IMR-90 (cell line): Measurements from ENCODE around the gene FBXW5. TPM values are rescaled to one million over a fixed set of nuclear protein-coding genes. Genes with fewer than 3 reads are reported as not detected.

Experiments used
- ATAC-seq: fragments of 200-7000 bp; cut with Tn5 transposase; 2 replicates; pipeline ENCODE4 v1.9.1; 2020; ENCODE audit warnings: low read depth, mild to moderate bottlenecking, moderate library complexity
- BruUV-seq: library from RNA; stranded (reverse); fragments of 400-500 nt; replicated peaks from 2 replicates; lab custom pipeline; 2021; lab: Mats Ljungman, UMichigan
- CTCF ChIA-PET: fragments of 300-600 bp; formaldehyde crosslinking; extraction: SDS; loops from one replicate; lab custom pipeline; 2021; ENCODE audit warnings: antibody characterized with exemption; lab: Yijun Ruan, JAX
- POLR2A ChIA-PET: fragments of 300-600 bp; sonication (Branson Sonifier 250); formaldehyde crosslinking; loops from one replicate; lab custom pipeline; 2022; ENCODE audit warnings: antibody characterized with exemption; ENCODE audit not compliant: unreplicated experiment; lab: Charles Lee
- DNase-seq: peaks from one replicate; pipeline ENCODE4 v3.0.0; 2013
- H2AFZ ChIP-seq: replicated peaks from 2 replicates; pipeline ENCODE3; 2013; ENCODE audit warnings: low read length, mild to moderate bottlenecking; ENCODE audit not compliant: poor library complexity
- H2AK5ac ChIP-seq: 2 replicates; pipeline ENCODE4 v1.6.1; 2013; ENCODE audit warnings: low read depth, low read length, inconsistent platforms
- H2AK9ac ChIP-seq: replicated peaks from 2 replicates; pipeline ENCODE3; 2013; ENCODE audit warnings: mild to moderate bottlenecking, low read depth, low read length, moderate library complexity; ENCODE audit not compliant: poor library complexity
- H2BK120ac ChIP-seq: 2 replicates; pipeline ENCODE4 v1.6.1; 2013; ENCODE audit warnings: low read depth, low read length, inconsistent platforms
- H2BK15ac ChIP-seq: 3 replicates; pipeline ENCODE4 v1.6.1; 2013; ENCODE audit warnings: low read depth, low read length, inconsistent platforms
- H2BK20ac ChIP-seq: 2 replicates; pipeline ENCODE4 v1.6.1; 2013; ENCODE audit warnings: low read depth, mild to moderate bottlenecking, inconsistent platforms, low read length, moderate library complexity
- H2BK5ac ChIP-seq: 2 replicates; pipeline ENCODE4 v1.6.1; 2013; ENCODE audit warnings: mild to moderate bottlenecking, low read depth, low read length, inconsistent platforms; ENCODE audit not compliant: poor library complexity, severe bottlenecking
- H3K14ac ChIP-seq: replicated peaks from 2 replicates; pipeline ENCODE4 v1.6.1; 2013; ENCODE audit warnings: low read depth, low read length, inconsistent platforms
- H3K18ac ChIP-seq: 2 replicates; pipeline ENCODE4 v1.6.1; 2013; ENCODE audit warnings: low read depth, low read length, control low read depth
- H3K23ac ChIP-seq: 2 replicates; pipeline ENCODE4 v1.6.1; 2013; ENCODE audit warnings: low read depth, low read length, inconsistent platforms
- H3K27ac ChIP-seq: 2 replicates; pipeline ENCODE4 v1.5.1; 2013; ENCODE audit warnings: mild to moderate bottlenecking, control low read depth, low read length; ENCODE audit not compliant: insufficient read depth
- H3K27me3 ChIP-seq: 2 replicates; pipeline ENCODE4 v1.6.1; 2013; ENCODE audit warnings: low read length; ENCODE audit not compliant: control insufficient read depth, insufficient read depth
- H3K36me3 ChIP-seq: 2 replicates; pipeline ENCODE4 v1.6.1; 2013; ENCODE audit warnings: low read length, mixed read lengths; ENCODE audit not compliant: control insufficient read depth, insufficient read depth
- H3K4ac ChIP-seq: 2 replicates; pipeline ENCODE4 v1.6.1; 2013; ENCODE audit warnings: low read depth, low read length, inconsistent platforms
- H3K4me1 ChIP-seq: 2 replicates; pipeline ENCODE4 v1.6.1; 2013; ENCODE audit warnings: low read length, mixed read lengths; ENCODE audit not compliant: control insufficient read depth, insufficient read depth
- H3K4me2 ChIP-seq: 2 replicates; pipeline ENCODE4 v1.6.1; 2013; ENCODE audit warnings: low read depth, mild to moderate bottlenecking, control low read depth, low read length, moderate library complexity
- H3K4me3 ChIP-seq: 2 replicates; pipeline ENCODE4 v1.5.1; 2013; ENCODE audit warnings: low read depth, mild to moderate bottlenecking, control low read depth, low read length, moderate library complexity; ENCODE audit not compliant: insufficient read depth
- H3K56ac ChIP-seq: 2 replicates; pipeline ENCODE4 v1.6.1; 2013; ENCODE audit warnings: low read length, inconsistent platforms; ENCODE audit not compliant: insufficient read depth; ENCODE audit errors: extremely low read depth
- H3K79me1 ChIP-seq, 2 experiments: 2 replicates each; pipeline ENCODE4 v1.6.1; 2013; ENCODE audit warnings: low read length in 2 of 2, inconsistent platforms in 1 of 2, low read depth in 1 of 2
- H3K9ac ChIP-seq: 2 replicates; pipeline ENCODE4 v1.6.1; 2013; ENCODE audit warnings: low read depth, low read length, control low read depth
- H3K9me1 ChIP-seq: 2 replicates; pipeline ENCODE4 v1.6.1; 2013; ENCODE audit warnings: low read length, inconsistent platforms; ENCODE audit not compliant: insufficient read depth
- H3K9me3 ChIP-seq: 2 replicates; pipeline ENCODE4 v1.6.1; 2013; ENCODE audit warnings: low read length; ENCODE audit not compliant: control insufficient read depth, insufficient read depth
- H4K20me1 ChIP-seq: 2 replicates; pipeline ENCODE4 v1.6.1; 2013; ENCODE audit warnings: low read length, inconsistent platforms; ENCODE audit not compliant: insufficient read depth
- H4K5ac ChIP-seq: 2 replicates; pipeline ENCODE4 v1.6.1; 2013; ENCODE audit warnings: mild to moderate bottlenecking, low read depth, low read length, control low read depth
- H4K8ac ChIP-seq, 2 experiments: 2 replicates each; pipeline ENCODE4 v1.6.1; 2013; ENCODE audit warnings: low read depth in 2 of 2, low read length in 2 of 2, control low read depth in 1 of 2, inconsistent platforms in 1 of 2
- H4K91ac ChIP-seq: 2 replicates; pipeline ENCODE4 v1.6.1; 2013; ENCODE audit warnings: low read depth, low read length, inconsistent platforms; ENCODE audit not compliant: insufficient read depth
- BHLHE40 ChIP-seq: fragments of 150-350 bp; IDR thresholded peaks from 2 replicates; pipeline ENCODE4 v1.6.1; 2016; ENCODE audit warnings: mild to moderate bottlenecking, low read depth, low read length
- CHD1 ChIP-seq: IDR thresholded peaks from 2 replicates; pipeline ENCODE4 v1.6.1; 2012; ENCODE audit warnings: low read depth, low read length, improper control_type of control experiment
- MAZ ChIP-seq: IDR thresholded peaks from 2 replicates; pipeline ENCODE4 v1.6.1; 2012; ENCODE audit warnings: low read depth, mild to moderate bottlenecking, low read length, improper control_type of control experiment, moderate library complexity, borderline replicate concordance
- MXI1 ChIP-seq: IDR thresholded peaks from 2 replicates; pipeline ENCODE4 v1.6.1; 2012; ENCODE audit warnings: low read depth, mild to moderate bottlenecking, low read length, moderate library complexity, borderline replicate concordance
- NFE2L2 ChIP-seq: fragments of 150-350 bp; IDR thresholded peaks from 2 replicates; pipeline ENCODE4 v1.6.1; 2016; ENCODE audit warnings: low read depth, mild to moderate bottlenecking, low read length
- RAD21 ChIP-seq: IDR thresholded peaks from 2 replicates; pipeline ENCODE4 v1.6.1; 2012; ENCODE audit warnings: low read length, improper control_type of control experiment
- WGBS, 2 experiments: methylation state at CpG; one replicate each; pipeline versions ENCODE4 v1.1.5 to v1.1.7; 2013; ENCODE audit warnings: missing lambda C conversion rate in 2 of 2; ENCODE audit not compliant: insufficient read length in 1 of 2; ENCODE audit errors: extremely low coverage in 2 of 2; 5-methylcytosine and 5-hydroxymethylcytosine counted together
- dilution Hi-C: fragments of 300-500 bp; cut with HindIII; formaldehyde crosslinking; loops from one replicate; pipeline ENCODE4 v1.14.3; 2018; ENCODE audit warnings: low sequenced_read_pairs; ENCODE audit not compliant: unreplicated experiment
- in situ Hi-C: fragments of 300-500 bp; cut with MboI; formaldehyde crosslinking; loops from 3 replicates; pipeline ENCODE4 v1.14.3; 2019; ENCODE audit warnings: low sequenced_read_pairs, inconsistent platforms, mixed read lengths
- intact Hi-C: fragments of 100-400 bp; cut with micrococcal nuclease; formaldehyde crosslinking; loops from 2 replicates; pipeline ENCODE4 v1.10.0; 2022
- polyA plus RNA-seq, 3 experiments: library from polyadenylated mRNA; depleted of rRNA; stranded (reverse); fragments of >200 nt; gene quantifications; 2 replicates each; pipeline ENCODE4 v1.2.3, GENCODE V29; 2012; ENCODE audit warnings: low replicate concordance in 1 of 3
- total RNA-seq: library from RNA; depleted of rRNA; stranded (reverse); fragments of >200 nt; gene quantifications from 2 replicates; pipeline ENCODE4 v1.2.3, GENCODE V29; 2012

Gene FBXW5
- total and polyA plus RNA-seq, 2 of the 4 experiments (the other 2 are of a cell fraction): 65.1 to 80.2 TPM

DNA sequence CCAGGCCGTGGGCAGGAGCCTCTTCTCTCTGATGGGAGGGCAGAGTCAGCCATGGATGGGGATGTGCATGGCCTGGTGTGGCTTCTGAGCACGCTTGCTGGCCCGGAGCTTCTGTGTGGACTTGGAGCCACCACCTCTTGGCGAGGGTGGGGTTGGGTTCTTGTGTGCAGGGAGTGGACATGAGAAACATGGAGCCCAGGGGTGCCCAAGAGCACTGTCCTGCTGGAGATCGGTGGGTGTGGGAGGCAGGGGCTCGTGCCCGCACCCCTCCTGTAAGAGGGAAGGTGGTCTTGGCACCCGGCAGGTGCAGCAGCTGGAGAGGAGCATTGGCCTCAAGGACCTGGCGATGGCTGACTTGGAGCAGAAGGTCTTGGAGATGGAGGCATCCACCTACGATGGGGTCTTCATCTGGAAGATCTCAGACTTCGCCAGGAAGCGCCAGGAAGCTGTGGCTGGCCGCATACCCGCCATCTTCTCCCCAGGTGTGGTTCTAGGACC, 23.8 kb downstream of the FBXW5 start:
- peaks cover 6 to 14% of the 10 kb centered on the region in 2 experiments; a peak in 3 of 4 replicates for H3K79me1 ChIP-seq
- H3K9ac ChIP-seq: no peak overlapping the region
- no peaks in the 10 kb centered on the region for H3K9me3 ChIP-seq
- H3K56ac ChIP-seq: no peak overlapping the region
- no peak overlapping the region for H2BK5ac ChIP-seq
- no peak overlapping the region for H3K18ac ChIP-seq
- no peak overlapping the region for H3K4ac ChIP-seq
- DNase-seq (no peak), ATAC-seq (no peak)
- no peak overlapping the region for H2AFZ ChIP-seq
- no peak overlapping the region for H3K4me2 ChIP-seq
- no peak overlapping the region for H2AK5ac ChIP-seq
- H3K4me3 ChIP-seq: no peak overlapping the region
- in situ Hi-C loops: no loop called here
- 96% methylated on average over 6 of the region's 14 CpGs; no CpG with 5 or more reads in 1 of the 2 experiments for WGBS, 2 experiments
- ChIA-PET POLR2A (interaction anchor here (0.5 kb wide), 1 partner anchor 199 kb away, joined by 3 read pairs; no protein-coding TSS in a partner anchor), CTCF (no interaction called here)
- no peak overlapping the region for H4K91ac ChIP-seq
- peaks cover 35% of the 10 kb centered on the region for H3K36me3 ChIP-seq
- dilution Hi-C loops: no loop called here
- H3K4me1 ChIP-seq: no peaks in the 10 kb centered on the region
- H3K14ac ChIP-seq: no peak overlapping the region
- BruUV-seq: no TSS peak
- H3K23ac ChIP-seq: no peak overlapping the region
- no peaks in the 10 kb centered on the region for H3K27me3 ChIP-seq
- no peak overlapping the region for H4K8ac ChIP-seq
- no peak overlapping the region for H4K5ac ChIP-seq
- intact Hi-C loops: no loop called here
- H2AK9ac ChIP-seq: peak overlapping the region; percentile 28
- TF ChIP-seq BHLHE40: no peak
- TF ChIP-seq RAD21: no peak
- TF ChIP-seq NFE2L2: no peak
- TF ChIP-seq MAZ: no peak
- TF ChIP-seq CHD1: no peak
- no peak for TF ChIP-seq MXI1
- no peaks in the 10 kb centered on the region for H3K9me1 ChIP-seq
- H2BK15ac ChIP-seq: no peak overlapping the region
- H2BK120ac ChIP-seq: no peak overlapping the region
- H3K27ac ChIP-seq: no peak overlapping the region
- H4K20me1 ChIP-seq: peaks cover 3% of the 10 kb centered on the region
- H2BK20ac ChIP-seq: no peak overlapping the region
